ENCODE results near the gene PTPDC1. TPM values are rescaled to one million over a fixed set of nuclear protein-coding genes. Genes with fewer than 3 reads are reported as not detected.
"Not testable (repeated sequence)": the region's sequence is repeated elsewhere in the genome, so short reads cannot be mapped to it uniquely, and the experiment has no call there.

Gene PTPDC1
- total RNA-seq, 1 experiment from 2014 or later = 11.3 TPM

DNA sequence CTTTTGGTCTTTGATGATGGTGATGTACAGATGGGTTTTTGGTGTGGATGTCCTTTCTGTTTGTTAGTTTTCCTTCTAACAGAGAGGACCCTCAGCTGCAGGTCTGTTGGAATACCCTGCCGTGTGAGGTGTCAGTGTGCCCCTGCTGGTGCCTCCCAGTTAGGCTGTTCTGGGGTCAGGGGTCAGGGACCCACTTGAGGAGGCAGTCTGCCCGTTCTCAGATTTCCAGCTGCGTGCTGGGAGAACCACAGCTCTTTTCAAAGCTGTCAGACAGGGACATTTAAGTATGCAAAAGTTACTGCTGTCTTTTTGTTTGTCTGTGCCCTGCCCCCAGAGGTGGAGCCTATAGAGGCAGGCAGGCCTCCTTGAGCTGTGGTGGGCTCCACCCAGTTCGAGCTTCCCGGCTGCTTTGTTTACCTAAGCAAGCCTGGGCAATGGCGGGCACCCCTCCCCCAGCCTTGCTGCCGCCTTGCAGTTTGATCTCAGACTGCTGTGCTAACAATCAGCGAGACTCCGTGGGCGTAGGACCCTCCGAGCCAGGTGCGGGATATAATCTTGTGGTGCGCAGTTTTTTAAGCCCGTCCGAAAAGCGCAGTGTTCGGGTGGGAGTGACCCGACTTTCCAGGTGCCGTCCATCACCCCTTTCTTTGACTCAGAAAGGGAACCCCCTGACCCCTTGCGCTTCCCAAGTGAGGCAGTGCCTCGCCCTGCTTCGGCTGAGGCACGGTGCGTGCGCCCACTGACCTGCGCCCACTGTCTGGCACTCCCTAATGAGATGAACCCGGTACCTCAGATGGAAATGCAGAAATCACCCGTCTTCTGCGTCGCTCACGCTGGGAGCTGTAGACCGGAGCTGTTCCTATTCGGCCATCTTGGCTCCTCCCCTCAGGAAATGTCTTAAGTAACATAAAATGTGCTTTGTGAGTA lies 10.2 kb downstream of the PTPDC1 start:
- not testable (repeated sequence) for DNase-seq (ENCODE audit: low read depth)

DNA sequence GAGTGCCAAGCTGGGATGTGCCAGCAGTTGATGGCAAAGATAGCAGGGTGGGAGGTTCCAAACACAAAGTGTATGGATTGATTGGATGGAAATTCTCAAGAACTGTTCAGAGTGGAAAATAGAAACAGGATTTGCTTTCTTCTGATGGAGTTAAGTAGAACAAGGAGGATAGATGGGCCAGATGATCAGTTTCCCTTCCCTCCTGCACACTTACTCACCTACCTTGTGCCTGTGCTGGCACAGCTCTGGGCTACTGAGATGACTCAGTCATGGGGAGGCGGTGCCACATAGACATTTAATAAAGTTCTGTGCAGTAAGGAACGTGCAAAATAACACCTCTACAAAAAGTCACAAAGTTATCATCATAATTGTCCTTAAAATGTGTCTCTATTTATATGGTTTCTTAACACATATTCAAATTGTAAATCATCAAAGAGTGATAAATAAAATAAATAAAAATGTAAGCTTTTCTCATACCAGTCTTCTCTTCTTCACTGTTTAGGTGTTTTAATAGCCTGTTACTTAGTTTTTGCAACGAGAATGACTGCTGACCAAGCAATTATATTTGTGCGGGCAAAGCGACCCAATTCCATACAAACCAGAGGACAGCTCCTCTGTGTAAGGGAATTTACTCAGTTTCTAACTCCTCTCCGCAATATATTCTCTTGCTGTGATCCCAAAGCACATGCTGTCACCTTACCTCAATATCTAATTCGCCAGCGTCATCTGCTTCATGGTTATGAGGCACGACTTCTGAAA lies 12.7 kb downstream of the PTPDC1 start:
- DNase-seq (ENCODE audit: low read depth) = peak; percentile 53

DNA sequence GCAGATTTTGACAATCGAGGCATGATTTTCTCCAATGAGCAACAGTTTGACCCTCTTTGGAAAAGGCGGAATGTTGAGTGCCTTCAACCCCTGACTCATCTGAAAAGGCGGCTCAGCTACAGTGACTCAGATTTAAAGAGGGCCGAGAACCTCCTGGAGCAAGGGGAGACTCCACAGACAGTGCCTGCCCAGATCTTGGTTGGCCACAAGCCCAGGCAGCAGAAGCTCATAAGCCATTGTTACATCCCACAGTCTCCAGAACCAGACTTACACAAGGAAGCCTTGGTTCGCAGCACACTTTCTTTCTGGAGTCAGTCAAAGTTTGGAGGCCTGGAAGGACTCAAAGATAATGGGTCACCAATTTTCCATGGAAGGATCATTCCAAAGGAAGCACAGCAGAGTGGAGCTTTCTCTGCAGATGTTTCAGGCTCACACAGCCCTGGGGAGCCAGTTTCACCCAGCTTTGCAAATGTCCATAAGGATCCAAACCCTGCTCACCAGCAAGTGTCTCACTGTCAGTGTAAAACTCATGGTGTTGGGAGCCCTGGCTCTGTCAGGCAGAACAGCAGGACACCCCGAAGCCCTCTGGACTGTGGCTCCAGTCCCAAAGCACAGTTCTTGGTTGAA lies 13.6 kb downstream of the PTPDC1 start:
- DNase-seq (ENCODE audit: low read depth) = peak; percentile 93

DNA sequence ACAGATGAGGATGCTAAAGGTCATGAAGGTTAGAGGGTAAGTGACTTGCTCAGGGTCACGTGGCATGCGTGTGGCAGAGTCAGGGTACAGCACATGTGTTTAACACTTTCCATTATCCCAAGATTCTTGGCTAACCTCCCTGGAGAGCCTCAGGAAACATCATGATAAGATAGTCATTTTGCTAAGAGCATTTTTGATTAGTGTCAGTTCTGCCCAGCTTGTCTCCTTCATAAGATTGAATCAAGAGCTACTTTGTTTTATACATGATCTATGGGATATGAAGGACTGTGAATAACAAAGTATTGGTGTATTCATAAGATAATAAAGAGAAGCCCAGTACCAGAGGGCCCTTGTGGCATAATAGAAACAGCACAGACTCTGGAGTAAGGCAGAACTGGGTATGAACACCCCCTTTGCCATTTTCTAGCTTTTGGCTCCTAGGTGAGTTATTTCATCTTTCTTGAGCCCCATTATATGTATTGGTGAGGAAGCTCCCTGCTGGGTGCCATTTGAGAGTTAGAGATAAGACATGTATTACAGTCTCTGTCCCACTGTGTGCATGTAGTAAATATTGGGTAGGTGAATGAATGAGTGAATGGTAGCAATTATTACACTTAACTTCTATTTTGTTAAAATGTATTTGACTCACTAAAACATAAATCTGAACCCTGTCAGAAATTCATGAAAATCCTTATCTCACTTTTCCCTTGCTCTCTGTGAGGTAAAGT lies 16.1 kb downstream of the PTPDC1 start:
- no peak for DNase-seq (ENCODE audit: low read depth)

DNA sequence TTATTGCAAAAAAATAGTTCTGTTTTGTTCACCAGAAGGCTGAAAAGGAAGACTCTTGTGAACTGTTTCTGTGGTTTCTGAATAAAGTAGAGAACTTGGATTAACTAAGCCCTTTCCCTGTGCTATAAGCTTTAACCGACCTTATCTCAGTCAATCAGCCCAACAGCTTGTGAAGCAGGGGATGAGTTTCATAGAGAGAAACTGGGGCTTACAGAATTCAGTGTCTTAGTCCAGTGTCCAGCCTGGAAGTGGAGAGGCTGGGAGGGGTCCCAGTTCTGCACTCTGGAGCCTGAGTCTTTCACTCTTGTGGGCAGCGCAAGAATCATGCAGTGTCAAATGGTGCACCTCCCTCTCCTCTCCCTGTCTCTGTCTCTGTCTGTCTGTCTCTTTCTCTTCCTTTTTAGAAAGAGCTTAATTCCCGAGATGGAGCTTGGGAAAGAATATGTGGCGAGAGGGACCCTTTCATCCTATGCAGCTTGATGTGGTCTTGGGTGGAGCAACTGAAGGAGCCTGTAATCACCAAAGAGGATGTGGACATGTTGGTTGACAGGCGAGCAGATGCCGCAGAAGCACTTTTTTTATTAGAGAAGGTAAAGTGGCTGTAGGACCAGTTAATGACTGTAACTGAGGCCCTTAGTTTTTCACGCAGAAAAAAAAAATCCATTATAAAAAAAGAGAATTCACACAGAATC lies 17.0 kb downstream of the PTPDC1 start:
- DNase-seq (ENCODE audit: low read depth) = no peak

DNA sequence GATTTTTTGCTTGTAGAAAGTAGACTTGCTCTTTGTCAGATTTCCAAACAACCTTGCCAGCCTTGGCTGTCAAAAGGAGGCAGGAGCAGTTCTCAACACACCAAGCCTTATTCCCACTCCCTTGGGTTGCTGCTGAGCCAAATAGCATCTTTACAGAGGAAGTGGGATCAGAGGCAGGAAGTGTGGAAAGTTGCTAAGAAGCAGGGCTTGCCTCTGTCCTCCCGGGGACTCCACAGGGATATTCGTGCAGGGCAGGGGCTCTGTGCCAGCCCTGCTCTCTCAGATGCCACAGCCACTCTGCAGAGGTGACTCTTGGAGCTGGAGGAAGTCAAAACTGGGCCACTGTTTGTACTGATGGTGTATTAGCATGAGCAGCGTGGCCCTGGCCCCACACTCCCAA lies 24.3 kb downstream of the PTPDC1 start:
- DNase-seq (ENCODE audit: low read depth) = peak; percentile 65

DNA sequence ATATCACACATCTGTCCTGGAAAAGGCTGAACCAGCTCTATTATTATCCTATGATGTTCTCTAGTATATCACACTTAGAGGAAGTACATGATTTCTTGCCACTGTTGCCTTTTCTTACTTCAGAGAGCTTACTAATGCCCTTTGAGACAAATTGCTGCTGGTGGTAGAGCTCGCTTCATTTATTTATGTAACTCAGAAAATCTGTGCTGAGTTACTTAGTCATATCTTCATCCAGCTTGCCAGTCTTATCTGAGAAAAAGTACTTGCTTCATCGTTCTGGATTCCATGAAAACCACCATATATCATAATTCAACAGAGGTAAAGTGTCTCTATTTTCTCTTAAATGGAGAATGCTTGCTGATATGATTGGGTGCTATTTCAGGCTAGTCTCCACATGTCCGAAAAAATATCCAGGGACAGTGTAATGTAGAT lies 26.6 kb downstream of the PTPDC1 start:
- DNase-seq (ENCODE audit: low read depth) = no peak

DNA sequence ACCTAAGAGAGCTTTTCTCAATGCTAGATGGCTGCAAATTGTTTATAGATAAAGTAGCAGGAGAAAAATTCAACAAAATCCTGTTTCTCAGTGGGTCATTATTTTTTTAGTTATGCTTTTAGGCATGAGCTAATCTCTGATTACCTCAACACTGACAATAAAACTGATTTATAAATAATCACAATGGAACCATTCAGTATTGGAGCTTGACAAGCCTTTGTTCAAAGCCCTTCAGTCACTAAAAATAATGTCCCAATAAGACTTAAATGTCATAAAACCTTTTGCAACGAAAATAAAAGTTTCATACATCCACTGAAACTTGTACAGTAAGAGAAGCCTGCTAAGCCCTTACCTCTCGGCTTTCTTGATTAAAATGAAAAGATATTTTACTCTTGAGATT lies 27.2 kb downstream of the PTPDC1 start:
- DNase-seq (ENCODE audit: low read depth) = no peak

DNA sequence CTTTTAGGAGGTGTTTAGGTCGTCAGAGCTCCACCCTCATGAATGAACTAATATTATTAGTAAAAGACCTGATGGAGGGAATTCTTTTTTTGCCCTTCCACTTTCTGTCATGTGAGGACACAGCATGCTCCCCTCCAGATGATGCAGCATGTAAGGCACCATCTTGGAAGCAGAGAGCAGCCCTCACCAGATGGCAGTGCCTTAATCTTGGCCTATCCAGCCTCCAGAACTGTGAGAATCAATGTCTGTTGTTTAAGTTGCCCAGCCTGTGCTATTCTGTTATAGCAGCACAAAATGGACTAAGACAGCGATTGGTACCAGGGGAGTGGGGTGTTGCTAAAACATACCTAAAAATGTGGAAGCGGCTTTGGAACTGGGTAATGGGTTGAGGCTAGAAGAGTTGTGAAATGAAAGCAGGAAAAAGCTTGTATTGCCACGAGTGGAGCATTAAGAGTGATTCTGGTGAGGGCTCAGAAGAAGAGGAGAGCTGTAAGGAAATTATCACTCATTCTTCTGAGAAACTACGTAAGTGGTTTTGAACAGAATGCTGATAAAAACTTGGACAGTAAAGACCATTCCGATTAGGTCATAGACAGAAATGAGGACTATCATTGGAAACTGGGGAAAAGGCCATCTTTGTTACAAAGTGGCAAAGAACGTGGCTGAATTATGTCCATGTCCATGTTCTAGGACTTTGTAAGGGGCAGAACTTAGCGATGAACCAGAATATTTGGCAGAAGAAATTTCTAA lies 28.6 kb downstream of the PTPDC1 start:
- no peak for DNase-seq (ENCODE audit: low read depth)

DNA sequence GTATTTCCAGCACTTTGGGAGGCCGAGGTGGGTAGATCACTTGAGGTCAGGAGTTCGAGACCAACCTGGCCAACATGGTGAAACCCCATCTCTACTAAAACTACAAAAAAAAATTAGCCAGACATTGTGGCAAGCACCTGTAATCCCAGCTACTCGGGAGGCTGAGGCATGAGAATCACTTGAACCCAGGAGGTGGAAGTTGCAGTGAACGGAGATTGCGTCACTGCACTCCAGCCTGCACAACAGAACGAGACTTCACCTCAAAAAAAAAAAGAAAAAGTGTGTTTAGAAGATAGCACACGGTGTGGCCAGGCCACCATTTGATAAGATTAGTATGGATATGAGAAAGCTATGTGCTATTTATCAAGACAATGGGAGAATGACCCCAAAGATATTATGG lies 35.8 kb downstream of the PTPDC1 start:
- DNase-seq (ENCODE audit: low read depth) = not testable (repeated sequence)

DNA sequence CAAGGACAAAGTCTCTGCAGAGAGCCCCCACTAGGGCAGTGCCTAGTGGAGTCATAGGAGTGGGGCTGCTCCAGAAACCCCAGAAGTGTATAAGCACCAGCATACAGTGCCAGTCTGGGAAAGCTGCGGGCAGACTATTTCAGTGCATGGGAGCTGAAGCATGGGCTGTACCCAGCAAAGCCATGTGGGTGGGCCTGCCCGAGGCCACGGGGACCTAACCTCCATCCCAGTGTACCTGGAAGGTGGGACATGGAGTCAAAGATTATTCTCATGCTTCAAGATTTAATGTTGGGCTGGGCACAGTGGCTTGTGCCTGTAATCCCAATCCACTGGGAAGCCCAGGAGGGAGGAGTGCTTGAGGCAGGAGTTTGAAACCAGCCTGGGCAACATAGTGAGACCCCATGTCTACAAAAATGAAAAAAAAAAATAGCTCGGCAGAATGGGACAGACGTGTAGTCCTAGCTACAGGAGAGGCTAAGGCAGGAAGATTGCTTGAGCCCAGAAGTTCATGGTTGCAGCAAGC lies 36.7 kb downstream of the PTPDC1 start:
- no peak for DNase-seq (ENCODE audit: low read depth)

DNA sequence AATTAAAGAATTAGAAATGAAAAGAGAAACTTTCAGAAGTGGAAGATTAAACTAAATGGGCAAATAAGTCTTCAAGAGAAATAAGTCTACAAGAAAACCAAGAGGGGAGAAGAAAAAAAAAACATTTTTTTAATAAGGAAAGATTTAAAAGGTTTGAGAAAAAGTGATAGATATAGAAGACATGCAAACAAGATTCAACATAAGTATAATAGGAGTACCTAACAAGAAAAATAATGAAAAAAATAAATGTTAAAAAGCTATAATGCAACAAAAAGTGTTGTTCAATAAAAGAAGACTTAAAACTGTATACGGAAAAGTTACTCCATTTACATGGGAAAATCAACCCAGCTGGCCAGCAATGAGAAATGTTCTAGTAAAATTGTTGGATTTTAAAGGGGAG lies 42.6 kb downstream of the PTPDC1 start:
- DNase-seq (ENCODE audit: low read depth) = no peak

DNA sequence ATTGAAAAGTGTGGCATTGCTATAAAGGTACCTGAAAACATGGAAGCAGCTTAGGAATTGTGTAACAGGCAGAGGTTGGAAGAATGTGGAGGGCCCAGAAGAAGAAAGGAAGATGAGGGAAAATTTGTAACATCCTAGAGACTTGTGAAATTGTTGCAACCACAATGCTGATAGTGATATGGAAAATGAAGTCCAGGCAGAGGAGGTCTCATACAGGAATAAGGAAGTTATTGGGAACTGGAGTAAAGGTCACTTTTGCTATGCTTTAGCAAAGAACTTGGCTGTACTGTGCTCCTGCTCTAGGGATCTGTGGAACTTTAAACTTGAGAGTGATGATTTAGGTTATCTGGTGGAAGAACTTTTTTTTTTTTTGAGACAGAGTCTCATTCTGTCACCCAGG lies 43.5 kb downstream of the PTPDC1 start:
- DNase-seq (ENCODE audit: low read depth) = no peak

DNA sequence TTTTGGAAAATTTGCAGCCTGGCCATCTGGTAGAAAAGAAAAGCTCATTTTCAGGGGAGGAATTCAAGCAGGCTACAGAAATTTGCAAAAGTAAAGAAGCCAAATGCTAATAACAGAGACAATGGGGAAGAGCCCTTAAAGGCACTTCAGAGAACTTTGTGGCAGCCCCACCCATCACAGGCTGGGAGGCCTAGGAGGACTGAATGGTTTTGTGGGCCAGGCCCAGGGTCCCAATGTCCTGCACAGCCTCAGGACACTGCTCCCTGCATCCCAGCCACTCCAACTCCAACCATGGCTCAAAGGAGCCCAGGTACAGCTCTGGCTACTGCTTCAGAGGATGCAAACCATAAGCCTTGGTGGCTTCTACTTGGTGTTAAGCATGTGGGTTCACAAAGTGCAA lies 44.3 kb downstream of the PTPDC1 start:
- no peak for DNase-seq (ENCODE audit: low read depth)

DNA sequence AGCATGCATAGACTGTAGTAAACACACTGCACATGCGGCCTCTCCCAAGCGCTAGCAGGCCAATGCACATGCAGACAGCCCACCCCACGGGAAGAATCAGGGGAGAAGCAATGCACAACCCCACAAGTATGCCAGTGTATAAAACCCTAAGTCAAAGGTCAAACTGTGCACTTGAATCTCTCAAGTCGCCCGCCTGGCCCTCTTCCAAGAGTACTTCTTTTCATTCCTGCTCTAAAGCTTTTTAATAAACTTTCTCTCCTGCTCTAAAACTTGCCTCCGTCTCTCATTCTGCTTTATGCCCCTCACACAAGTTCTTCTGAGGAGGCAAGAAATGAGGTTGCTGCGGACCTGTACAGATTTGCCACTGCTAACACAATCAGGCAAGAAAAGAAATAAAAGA lies 50.4 kb downstream of the PTPDC1 start:
- no peak for DNase-seq (ENCODE audit: low read depth)

DNA sequence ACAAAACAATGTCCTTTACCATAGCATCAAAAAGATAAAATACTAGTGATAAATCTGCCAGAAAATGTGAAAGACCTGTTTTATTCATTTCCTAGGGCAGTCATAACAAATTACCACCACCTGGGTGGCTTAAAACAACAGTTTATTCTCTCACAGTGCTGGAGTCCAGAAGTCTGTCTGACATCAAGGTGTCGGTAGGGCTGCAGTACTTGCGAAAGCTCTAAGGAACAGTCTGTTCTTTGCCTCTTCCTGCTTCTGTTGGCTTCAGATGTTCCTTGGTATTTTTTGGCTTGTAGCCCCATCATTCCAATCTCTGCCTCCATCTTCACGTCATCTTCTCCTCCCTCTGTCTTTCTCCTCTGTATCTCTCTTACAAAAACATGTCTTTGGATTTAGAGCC lies 51.0 kb downstream of the PTPDC1 start:
- peak; percentile 43 for DNase-seq (ENCODE audit: low read depth)

DNA sequence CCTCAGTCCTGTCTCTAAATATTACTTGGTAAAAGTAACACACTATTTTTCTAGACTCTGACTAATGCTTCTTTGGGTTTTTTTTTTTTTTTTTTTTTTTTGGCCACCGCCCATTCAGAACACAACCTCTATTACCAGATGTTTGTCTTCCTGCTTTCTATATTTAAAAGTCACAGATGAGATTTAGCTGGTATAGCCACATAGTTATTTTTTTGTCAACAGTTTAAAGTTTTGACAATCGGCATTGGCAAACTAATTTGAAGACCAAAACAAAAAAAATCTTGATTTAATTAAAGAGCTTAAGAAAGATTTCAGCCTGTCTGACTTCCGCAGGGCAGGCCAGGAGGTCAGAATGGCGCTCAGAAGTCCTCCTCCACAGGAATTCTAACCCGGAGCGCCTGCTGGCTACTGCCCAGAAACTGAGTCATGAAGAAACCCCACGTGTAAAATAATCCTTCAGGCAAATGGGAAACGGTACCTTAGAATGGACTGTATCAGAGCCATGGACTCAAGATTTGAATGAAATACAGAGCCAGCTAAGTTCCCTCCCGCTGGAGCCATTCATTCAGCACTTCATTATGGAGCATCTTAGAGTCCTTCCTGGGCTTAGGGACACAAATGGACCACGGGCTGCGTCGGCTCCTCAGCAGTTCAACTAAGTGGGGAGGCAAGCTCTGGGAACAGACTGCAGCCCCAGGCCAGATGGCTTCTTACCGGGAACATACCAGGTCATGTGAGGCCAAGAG lies 55.6 kb downstream of the PTPDC1 start:
- peak; percentile 98 for DNase-seq (ENCODE audit: low read depth)

DNA sequence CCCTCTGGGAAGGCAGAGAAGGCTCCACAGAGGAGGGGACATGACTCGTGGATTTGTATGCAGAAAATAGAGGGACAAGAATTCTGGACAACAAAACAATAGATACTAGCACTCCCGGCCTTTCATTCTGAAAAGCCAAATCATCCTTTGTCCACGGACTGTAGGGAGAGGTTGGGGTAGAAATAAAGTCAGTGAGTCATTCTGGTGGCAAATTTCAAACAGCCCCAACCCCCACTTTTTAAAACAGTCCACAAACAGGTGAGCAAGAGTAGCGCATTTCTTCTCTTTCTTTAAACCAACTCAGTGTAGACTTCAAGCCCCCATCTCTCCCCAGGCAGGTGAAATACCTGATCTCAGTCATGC lies 56.1 kb downstream of the PTPDC1 start:
- DNase-seq (ENCODE audit: low read depth) = no peak
